AG04449 (cell line): Measurements from ENCODE around the gene ZMYND10.

Experiments
- CTCF ChIA-PET: fragments of 350-600 bp; formaldehyde crosslinking; extraction: SDS; loops from one replicate; lab custom pipeline; 2021; ENCODE audit warnings: antibody characterized with exemption; lab: Yijun Ruan, JAX
- POLR2A ChIA-PET: fragments of 400-600, 350-600 bp; formaldehyde crosslinking; extraction: SDS; loops from one replicate; lab custom pipeline; 2020; ENCODE audit warnings: antibody characterized with exemption, inconsistent platforms; lab: Yijun Ruan, JAX
- DNase-seq: peaks from one replicate; pipeline ENCODE4 v3.0.0-alpha.2; 2010; ENCODE audit warnings: low read depth, low spot score
- H3K4me3 ChIP-seq: 2 replicates; pipeline ENCODE4 v1.5.1; 2011; ENCODE audit warnings: low read depth, mild to moderate bottlenecking, control low read depth, low read length
- TF ChIP-seq, protein P1 (sequence below): IDR thresholded peaks from one replicate; pipeline ENCODE4 v1.5.1; 2011; ENCODE audit warnings: mild to moderate bottlenecking, moderate library complexity, low read length, control low read depth, inconsistent platforms; ENCODE audit not compliant: insufficient read depth; ENCODE audit errors: missing control alignments

ZMYND10 gene

DNA sequence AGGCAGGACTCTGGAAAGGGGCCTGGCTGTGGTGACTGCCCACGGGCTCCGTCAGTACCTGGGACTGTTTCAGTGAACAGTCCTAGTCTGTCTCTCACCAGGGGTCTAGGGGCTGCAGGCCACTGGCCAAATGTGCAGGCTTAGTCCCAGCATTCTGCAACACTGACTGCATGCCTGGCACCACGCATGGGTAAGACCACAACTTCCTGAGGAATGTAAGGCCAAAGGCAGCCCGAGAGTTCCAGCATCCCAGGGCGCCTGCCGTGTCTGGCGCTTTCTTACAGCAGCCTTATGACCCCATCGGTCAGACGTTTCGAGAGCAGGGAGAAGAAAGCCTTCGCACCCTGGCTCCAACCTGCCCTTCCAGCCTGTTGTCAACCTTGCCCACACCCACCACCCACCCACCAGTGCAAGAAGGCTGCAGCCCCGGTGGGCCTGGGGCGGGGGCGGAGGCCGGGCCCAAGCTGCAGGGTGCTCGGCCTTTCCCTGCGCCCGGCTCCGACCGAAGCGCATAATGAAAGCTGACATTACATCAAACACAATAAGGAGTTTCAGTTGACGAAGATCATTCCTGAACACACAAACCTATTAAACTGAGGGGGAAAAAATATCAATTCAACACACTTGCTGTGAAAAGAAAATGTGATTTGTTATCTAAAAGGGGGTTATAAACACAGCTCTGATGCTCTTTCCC, 43.3 kb upstream of the ZMYND10 start:
- TF ChIP-seq, protein P1, sequence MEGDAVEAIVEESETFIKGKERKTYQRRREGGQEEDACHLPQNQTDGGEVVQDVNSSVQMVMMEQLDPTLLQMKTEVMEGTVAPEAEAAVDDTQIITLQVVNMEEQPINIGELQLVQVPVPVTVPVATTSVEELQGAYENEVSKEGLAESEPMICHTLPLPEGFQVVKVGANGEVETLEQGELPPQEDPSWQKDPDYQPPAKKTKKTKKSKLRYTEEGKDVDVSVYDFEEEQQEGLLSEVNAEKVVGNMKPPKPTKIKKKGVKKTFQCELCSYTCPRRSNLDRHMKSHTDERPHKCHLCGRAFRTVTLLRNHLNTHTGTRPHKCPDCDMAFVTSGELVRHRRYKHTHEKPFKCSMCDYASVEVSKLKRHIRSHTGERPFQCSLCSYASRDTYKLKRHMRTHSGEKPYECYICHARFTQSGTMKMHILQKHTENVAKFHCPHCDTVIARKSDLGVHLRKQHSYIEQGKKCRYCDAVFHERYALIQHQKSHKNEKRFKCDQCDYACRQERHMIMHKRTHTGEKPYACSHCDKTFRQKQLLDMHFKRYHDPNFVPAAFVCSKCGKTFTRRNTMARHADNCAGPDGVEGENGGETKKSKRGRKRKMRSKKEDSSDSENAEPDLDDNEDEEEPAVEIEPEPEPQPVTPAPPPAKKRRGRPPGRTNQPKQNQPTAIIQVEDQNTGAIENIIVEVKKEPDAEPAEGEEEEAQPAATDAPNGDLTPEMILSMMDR: no peak
- ChIA-PET CTCF (no interaction called here), POLR2A (no interaction called here)
- H3K4me3 ChIP-seq: no peak overlapping the region
- DNase-seq: no peak

DNA sequence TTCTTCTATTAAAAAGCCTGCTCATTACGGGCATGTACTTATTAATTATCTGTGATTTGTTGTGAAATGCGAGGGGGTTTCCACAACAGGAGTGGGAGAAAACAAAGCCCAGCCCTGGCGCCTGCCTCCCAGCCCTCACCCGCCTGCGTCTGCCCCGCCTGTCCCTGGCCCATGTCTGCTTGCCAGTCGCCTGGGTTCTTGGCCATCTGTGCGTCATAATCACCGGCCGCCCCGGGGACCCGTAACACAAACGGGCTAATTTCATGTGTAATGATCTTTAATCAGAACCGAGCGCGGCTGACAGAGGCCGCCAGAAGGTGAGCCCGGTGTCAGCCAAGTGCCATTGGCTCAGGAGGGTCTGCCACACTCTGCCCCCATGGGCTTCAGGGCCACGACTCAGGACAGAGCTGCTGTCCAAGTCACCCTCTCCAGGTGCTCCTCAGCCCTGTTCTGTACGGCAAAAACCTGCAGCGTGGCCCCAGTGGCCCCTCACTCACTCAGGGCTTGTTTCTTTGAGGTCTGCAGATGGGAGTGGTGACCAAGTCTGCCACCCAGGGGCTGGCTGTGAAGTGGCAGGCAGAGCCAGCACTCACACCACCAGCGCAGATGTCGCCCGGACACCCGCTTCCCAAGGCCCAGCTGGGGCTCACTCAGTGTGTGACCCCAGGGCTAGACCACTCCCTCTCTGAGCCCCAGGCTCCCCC, 42.6 kb upstream of the ZMYND10 start:
- CTCF ChIA-PET: no interaction called here
- POLR2A ChIA-PET: no interaction called here
- DNase-seq: no peak
- H3K4me3 ChIP-seq: no peak overlapping the region
- TF ChIP-seq, protein P1: peak; percentile 36

DNA sequence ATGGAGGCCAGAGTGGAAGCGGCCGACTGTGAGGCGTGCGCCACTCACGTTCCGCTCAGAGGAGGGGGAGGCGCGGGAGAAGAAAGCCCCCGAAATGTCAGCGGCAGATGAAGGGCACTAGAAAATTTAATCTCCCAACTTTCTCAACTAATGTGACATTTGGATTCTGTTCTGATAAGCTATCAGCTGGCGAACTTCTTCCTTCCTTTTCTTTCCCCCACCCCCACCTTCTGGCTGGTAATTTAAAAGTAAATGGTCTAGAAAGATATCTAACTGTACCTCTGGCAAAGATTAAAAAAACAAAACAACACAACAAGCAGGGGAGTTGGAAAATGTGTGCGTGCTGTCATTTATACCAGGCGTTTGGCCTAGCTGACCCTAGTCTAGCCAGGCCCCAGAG, 40.2 kb upstream of the ZMYND10 start:
- CTCF ChIA-PET: interaction anchor here (1.0 to 1.8 kb wide), 3 partner anchors 9 to 53 kb away, joined by 3 to 6 read pairs (median 4); no protein-coding TSS in a partner anchor
- H3K4me3 ChIP-seq: no peak overlapping the region
- TF ChIP-seq, protein P1: no peak
- POLR2A ChIA-PET: no interaction called here
- no peak for DNase-seq

DNA sequence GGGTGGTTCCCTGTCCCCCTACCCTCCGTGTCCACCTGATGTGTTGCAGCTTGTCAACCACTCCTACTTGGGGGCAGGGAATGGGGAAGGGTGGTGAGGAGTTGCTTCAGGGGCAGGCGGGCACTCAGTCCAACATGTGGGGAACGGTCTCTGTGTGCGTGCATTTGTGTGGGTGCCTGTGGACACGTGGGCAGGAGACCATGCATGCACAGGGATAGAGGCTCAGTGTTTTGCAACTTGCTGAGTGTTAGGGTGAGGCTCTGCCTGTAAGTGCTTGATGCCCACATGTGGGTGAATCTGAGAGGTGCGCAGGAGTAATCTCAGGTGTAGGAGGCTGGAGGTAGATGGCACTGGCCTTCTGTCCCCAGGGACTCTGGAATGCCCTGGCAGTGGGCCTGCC, 38.2 kb upstream of the ZMYND10 start:
- ChIA-PET POLR2A (interaction anchor here (1.0 kb wide), 1 partner anchor 33 kb away, joined by 3 read pairs; the partner anchor contains the start of genes CYB561D2 and NPRL2), CTCF (no interaction called here)
- H3K4me3 ChIP-seq: no peak overlapping the region
- TF ChIP-seq, protein P1: no peak
- no peak for DNase-seq

DNA sequence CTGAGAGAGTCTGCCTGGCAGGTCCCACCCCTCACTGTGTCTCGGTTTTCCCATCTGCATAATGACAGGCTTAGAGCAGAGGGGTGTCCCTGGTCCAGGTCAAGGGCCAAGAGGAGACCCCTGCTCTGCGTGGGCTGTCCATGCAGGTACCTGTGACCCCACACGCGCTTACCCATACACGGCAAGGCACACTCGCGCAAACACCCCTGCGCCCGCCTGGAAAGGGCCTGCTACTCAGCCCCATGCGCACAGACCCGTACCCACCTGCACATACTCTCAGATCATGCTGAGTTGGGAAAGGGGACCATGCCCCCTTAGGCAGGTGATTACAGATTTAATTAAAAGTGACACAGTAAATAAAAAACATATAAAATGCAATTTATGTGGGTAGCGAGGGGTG, 37.2 kb upstream of the ZMYND10 start:
- TF ChIP-seq, protein P1: no peak
- ChIA-PET CTCF (no interaction called here), POLR2A (no interaction called here)
- no peak for DNase-seq
- no peak overlapping the region for H3K4me3 ChIP-seq

DNA sequence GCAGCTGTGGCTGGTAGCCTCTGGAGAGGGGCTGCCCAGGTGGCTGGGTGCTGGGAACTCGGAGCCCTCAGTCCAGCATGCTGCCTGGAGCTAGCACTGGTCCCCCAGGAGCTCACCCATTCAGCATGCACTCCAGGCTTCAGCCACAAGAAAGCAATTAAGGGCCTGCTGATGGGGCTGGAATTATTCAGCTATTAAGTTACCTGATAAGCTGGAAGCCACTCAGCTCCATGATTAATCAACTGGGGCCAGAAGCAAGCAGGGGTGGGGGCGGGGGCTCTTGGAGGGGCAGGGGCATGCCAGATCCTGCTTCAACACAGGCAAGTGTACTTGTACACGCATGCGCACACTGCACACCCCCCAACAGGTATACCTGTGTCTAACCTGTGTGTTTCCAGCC, 35.9 kb upstream of the ZMYND10 start:
- TF ChIP-seq, protein P1: no peak
- CTCF ChIA-PET: interaction anchor here (0.8 kb wide), 1 partner anchor 35 kb away, joined by 3 read pairs; no protein-coding TSS in a partner anchor
- POLR2A ChIA-PET: no interaction called here
- no peak overlapping the region for H3K4me3 ChIP-seq
- no peak for DNase-seq
